OCI-LY7 (cell line): ENCODE data around the gene CNIH2. TPM values are rescaled to one million over a fixed set of nuclear protein-coding genes. Genes with fewer than 3 reads are reported as not detected.

Experiments
- BruUV-seq: library from RNA; stranded (reverse); fragments of 400-500 nt; replicated peaks from 2 replicates; lab custom pipeline; 2021; lab: Mats Ljungman, UMichigan
- CTCF ChIA-PET: fragments of 300-600 bp; sonication (Branson Sonifier 250); formaldehyde crosslinking; loops from one replicate; lab custom pipeline; 2022; ENCODE audit warnings: antibody characterized with exemption; ENCODE audit not compliant: unreplicated experiment; lab: Charles Lee
- POLR2A ChIA-PET: fragments of 300-600 bp; sonication (Branson Sonifier 250); formaldehyde crosslinking; loops from one replicate; lab custom pipeline; 2022; ENCODE audit warnings: antibody characterized with exemption; lab: Charles Lee
- DNase-seq: peaks from one replicate; pipeline ENCODE4 v3.0.0-alpha.2; 2015; ENCODE audit warnings: low spot score
- H2AFZ ChIP-seq: fragments of 200-600 bp; sonication (generic), shearing (Covaris generic); 2 replicates; pipeline ENCODE4 v1.6.1; 2014; ENCODE audit warnings: mild to moderate bottlenecking, antibody characterized with exemption, low read length, moderate library complexity
- H3K27ac ChIP-seq: fragments of 200-600 bp; sonication (generic); 2 replicates; pipeline ENCODE4 v1.5.1; 2014; ENCODE audit warnings: mixed run types, low read depth, mild to moderate bottlenecking, moderate library complexity, low read length, inconsistent platforms; ENCODE audit not compliant: poor library complexity, severe bottlenecking
- H3K36me3 ChIP-seq: fragments of 200-600 bp; sonication (generic); 2 replicates; pipeline ENCODE4 v1.6.1; 2014; ENCODE audit warnings: mild to moderate bottlenecking, antibody characterized with exemption, low read length, moderate library complexity, mixed read lengths; ENCODE audit not compliant: insufficient read depth
- H3K4me1 ChIP-seq: fragments of 200-600 bp; sonication (generic); 2 replicates; pipeline ENCODE4 v1.5.1; 2014; ENCODE audit warnings: mild to moderate bottlenecking, low read length; ENCODE audit not compliant: insufficient read depth, poor library complexity, severe bottlenecking
- H3K4me2 ChIP-seq: fragments of 200-600 bp; sonication (generic); 2 replicates; pipeline ENCODE4 v1.6.1; 2014; ENCODE audit warnings: mild to moderate bottlenecking, low read length
- H3K4me3 ChIP-seq: fragments of 200-600 bp; sonication (generic); 2 replicates; pipeline ENCODE4 v1.5.1; 2014; ENCODE audit warnings: mild to moderate bottlenecking, low read depth, low read length; ENCODE audit not compliant: poor library complexity, severe bottlenecking
- H3K79me2 ChIP-seq: fragments of 200-600 bp; sonication (generic); 2 replicates; pipeline ENCODE4 v1.6.1; 2016; ENCODE audit warnings: low read depth, mild to moderate bottlenecking, low read length, moderate library complexity, mixed read lengths; ENCODE audit not compliant: insufficient read depth
- H3K9me2 ChIP-seq: fragments of 200-600 bp; sonication (generic); 2 replicates; pipeline ENCODE4 v1.6.1; 2016; ENCODE audit warnings: mild to moderate bottlenecking, low read length, mixed read lengths; ENCODE audit not compliant: insufficient read depth
- H3K9me3 ChIP-seq: fragments of 200-600 bp; sonication (generic); 2 replicates; pipeline ENCODE4 v1.6.1; 2014; ENCODE audit warnings: mild to moderate bottlenecking, mixed run types, low read length, mixed read lengths
- H4K20me1 ChIP-seq: fragments of 200-600 bp; sonication (generic); 2 replicates; pipeline ENCODE4 v1.6.1; 2014; ENCODE audit warnings: mild to moderate bottlenecking, antibody characterized with exemption, low read length, moderate library complexity, mixed read lengths; ENCODE audit not compliant: insufficient read depth
- EZH2phosphoT487 ChIP-seq: fragments of 200-600 bp; sonication (generic); IDR thresholded peaks from 2 replicates; pipeline ENCODE4 v1.6.1; 2018; ENCODE audit warnings: low read depth, borderline replicate concordance, mild to moderate bottlenecking, mixed run types, antibody characterized with exemption, low read length, moderate library complexity, mixed read lengths
- intact Hi-C: fragments of 100-400 bp; cut with micrococcal nuclease; formaldehyde crosslinking; loops from one replicate; pipeline ENCODE4 v1.10.0; 2022; ENCODE audit not compliant: unreplicated experiment
- total RNA-seq, 2 experiments: library from RNA; depleted of rRNA in 1 of 2; stranded (reverse); fragments of >200 nt in 1 of 2; shearing (Covaris generic) in 1 of 2; gene quantifications; 2 replicates each; pipeline ENCODE4 v1.2.3, GENCODE V29; 2014 to 2022
- TF ChIP-seq, protein P1 (sequence below): fragments of 200-600 bp; sonication (generic); conservative IDR thresholded peaks from 2 replicates; pipeline ENCODE4 v1.5.1; 2014; ENCODE audit warnings: mild to moderate bottlenecking, antibody characterized with exemption, low read length, moderate library complexity, mixed read lengths

CNIH2 gene
- total RNA-seq, 2 experiments from 2014 or later = 0.60 to 2.7 TPM

DNA sequence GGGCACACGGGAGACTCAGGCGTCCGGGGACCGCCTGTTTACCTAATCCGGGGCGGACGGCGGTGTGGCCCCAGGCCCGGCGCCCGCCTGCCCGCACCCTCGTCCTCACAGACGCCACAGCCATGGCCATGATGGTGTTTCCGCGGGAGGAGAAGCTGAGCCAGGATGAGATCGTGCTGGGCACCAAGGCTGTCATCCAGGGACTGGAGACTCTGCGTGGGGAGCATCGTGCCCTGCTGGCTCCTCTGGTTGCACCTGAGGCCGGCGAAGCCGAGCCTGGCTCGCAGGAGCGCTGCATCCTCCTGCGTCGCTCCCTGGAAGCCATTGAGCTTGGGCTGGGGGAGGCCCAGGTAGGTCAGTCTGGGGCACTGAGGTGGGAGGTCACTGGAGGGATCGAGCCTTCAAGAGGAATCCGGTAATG is 19.5 kb upstream of the CNIH2 start:
- BruUV-seq = no TSS peak
- DNase-seq = no peak
- peaks cover 17% of the 10 kb centered on the region for H3K4me1 ChIP-seq
- CTCF ChIA-PET = no interaction called here
- peak overlapping the region; percentile 86 for H3K4me2 ChIP-seq
- POLR2A ChIA-PET = no interaction called here
- intact Hi-C loops = loop anchor here (1.0 kb wide), 1 partner anchor 36 kb away; no protein-coding TSS in a partner anchor
- TF ChIP-seq, protein P1, sequence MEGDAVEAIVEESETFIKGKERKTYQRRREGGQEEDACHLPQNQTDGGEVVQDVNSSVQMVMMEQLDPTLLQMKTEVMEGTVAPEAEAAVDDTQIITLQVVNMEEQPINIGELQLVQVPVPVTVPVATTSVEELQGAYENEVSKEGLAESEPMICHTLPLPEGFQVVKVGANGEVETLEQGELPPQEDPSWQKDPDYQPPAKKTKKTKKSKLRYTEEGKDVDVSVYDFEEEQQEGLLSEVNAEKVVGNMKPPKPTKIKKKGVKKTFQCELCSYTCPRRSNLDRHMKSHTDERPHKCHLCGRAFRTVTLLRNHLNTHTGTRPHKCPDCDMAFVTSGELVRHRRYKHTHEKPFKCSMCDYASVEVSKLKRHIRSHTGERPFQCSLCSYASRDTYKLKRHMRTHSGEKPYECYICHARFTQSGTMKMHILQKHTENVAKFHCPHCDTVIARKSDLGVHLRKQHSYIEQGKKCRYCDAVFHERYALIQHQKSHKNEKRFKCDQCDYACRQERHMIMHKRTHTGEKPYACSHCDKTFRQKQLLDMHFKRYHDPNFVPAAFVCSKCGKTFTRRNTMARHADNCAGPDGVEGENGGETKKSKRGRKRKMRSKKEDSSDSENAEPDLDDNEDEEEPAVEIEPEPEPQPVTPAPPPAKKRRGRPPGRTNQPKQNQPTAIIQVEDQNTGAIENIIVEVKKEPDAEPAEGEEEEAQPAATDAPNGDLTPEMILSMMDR = peak; percentile 47; the same call in 1 of the 2 replicates
- no peak for TF ChIP-seq EZH2phosphoT487
- peak overlapping the region; percentile 100 for H3K4me3 ChIP-seq
- H3K79me2 ChIP-seq = peaks cover 18% of the 10 kb centered on the region; the same call in 1 of the 2 replicates
- no peak overlapping the region; the same call in 1 of the 2 replicates for H2AFZ ChIP-seq
- peak overlapping the region; percentile 93 for H3K27ac ChIP-seq
- no peaks in the 10 kb centered on the region; the same call in 1 of the 2 replicates for H4K20me1 ChIP-seq
- H3K36me3 ChIP-seq = peaks cover 45% of the 10 kb centered on the region
- no peaks in the 10 kb centered on the region for H3K9me2 ChIP-seq
- no peaks in the 10 kb centered on the region for H3K9me3 ChIP-seq

GRCh38 chr11:66259225-66259624 is 18.8 kb upstream of the CNIH2 start:
- Histone ChIP-seq H3K9me2 (no peaks in the 10 kb centered on the region), H2AFZ (no peak overlapping the region), H3K36me3 (peaks cover 52% of the 10 kb centered on the region), H3K4me1 (peaks cover 17% of the 10 kb centered on the region), H3K9me3 (no peaks in the 10 kb centered on the region), H3K4me2 (peak overlapping the region; percentile 86), H3K79me2 (peaks cover 18% of the 10 kb centered on the region; the same call in 1 of the 2 replicates), H4K20me1 (no peaks in the 10 kb centered on the region; the same call in 1 of the 2 replicates), H3K4me3 (peak overlapping the region; percentile 100), H3K27ac (no peak overlapping the region)
- CTCF ChIA-PET = no interaction called here
- POLR2A ChIA-PET = interaction anchor here (1.0 kb wide), 1 partner anchor 12 kb away, joined by 7 read pairs; no protein-coding TSS in a partner anchor
- TF ChIP-seq, protein P1 = no peak
- TF ChIP-seq EZH2phosphoT487 = no peak
- BruUV-seq = TSS peak; percentile 73
- intact Hi-C loops = no loop called here
- no peak for DNase-seq

DNA sequence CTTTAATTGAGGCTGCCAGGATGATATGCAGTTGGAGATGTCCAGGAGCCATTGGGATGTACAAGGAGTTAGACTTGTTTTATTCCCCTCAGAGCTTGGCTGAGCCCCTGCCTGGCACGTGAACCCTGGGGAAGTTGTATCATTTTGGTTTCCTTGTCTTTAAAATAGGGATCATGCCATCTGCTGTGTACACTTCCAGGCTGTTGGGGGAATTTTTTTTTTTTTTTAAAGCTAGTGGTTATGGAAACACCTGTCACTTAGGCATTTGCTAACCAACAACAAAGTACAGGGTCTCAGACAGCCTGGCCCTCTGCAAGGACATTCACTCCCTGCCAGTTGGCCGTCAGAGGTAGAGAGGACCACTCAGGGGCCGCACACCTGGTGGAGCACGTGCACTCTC is 18.0 kb upstream of the CNIH2 start:
- POLR2A ChIA-PET = interaction anchor here (0.6 to 1.1 kb wide), 3 partner anchors 11 to 421 kb away, joined by 3 to 7 read pairs (median 6); no protein-coding TSS in a partner anchor
- TF ChIP-seq EZH2phosphoT487 = no peak
- TF ChIP-seq, protein P1 = no peak
- no peak overlapping the region for H2AFZ ChIP-seq

More for the DNA sequence above, 18.0 kb upstream of the CNIH2 start:
- Histone ChIP-seq H3K4me3 (no peak overlapping the region), H4K20me1 (no peaks in the 10 kb centered on the region; the same call in 1 of the 2 replicates), H3K27ac (no peak overlapping the region), H3K36me3 (peaks cover 59% of the 10 kb centered on the region), H3K79me2 (peaks cover 18% of the 10 kb centered on the region; the same call in 1 of the 2 replicates), H3K9me2 (no peaks in the 10 kb centered on the region), H3K4me1 (peaks cover 17% of the 10 kb centered on the region), H3K4me2 (no peak overlapping the region), H3K9me3 (no peaks in the 10 kb centered on the region)
- no TSS peak for BruUV-seq
- DNase-seq = no peak
- CTCF ChIA-PET = no interaction called here
- intact Hi-C loops = no loop called here
